Measurements from ENCODE around the gene NCF2.

The NCF2 gene

DNA sequence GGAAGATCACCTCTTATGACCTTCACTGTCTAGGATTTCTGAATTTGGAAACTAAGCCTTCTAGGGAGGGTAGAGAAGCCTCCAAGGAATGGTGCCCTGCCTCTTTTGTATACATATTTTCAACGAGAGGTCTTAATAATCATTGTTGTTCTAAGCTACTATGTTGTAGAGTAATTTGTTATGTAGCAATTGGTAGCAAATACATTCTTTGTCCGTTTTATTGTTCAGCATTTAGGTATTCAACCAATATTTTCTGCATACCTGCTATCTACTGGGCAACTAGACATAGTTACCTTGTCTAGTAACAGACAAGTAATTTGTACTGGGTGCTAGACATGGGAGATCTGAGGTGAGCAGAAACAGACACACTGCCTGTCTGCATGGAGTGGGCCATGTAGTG, 20.8 kb upstream of the NCF2 start:
- no peak for DNase-seq

GRCh38 chr1:183609759-183610452, 19.6 kb upstream of the NCF2 start:
- DNase-seq: no peak

DNA sequence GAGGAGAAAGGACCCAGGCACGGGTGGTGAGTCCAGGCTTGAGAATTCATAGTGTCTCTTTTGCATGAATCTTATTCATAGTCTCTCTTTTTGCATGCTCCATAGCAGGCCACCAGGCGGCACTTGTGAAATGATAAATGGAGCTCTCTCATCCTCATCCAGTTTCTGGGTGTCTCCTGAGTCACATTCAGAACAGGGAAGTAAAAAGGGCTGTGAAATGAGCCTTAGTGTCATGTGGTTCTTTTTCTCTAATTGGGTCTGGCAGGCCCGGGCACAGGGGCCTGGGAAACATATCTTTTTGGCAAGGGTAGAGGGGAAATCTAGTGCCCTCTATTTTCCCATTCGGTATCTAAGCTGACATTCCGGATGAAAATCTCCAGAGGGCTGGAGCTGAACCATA, 19.1 kb upstream of the NCF2 start:
- no peak for DNase-seq

GRCh38 chr1:183607322-183607980, 17.2 kb upstream of the NCF2 start:
- no peak for DNase-seq

GRCh38 chr1:183605904-183606303, 15.6 kb upstream of the NCF2 start:
- DNase-seq: no peak

DNA sequence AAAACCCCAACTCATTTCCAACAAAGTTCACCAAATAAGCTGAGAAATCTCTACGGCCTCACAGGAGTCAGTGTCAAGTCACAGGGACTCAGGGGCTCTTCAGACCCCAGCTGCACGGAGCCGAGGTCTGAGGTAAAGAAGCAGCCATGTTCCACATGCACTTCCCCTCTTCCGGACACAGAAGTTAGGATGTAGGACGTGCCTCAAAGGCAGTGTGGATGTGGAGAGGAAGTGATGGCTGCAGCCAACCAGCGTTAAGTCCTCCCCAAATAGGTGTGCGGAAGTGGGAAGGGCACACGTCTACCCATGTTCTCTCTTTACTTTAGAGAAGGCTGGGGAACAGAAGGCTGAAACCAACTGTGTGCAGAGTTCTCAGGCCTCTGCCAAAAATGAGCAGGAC, 14.6 kb upstream of the NCF2 start:
- DNase-seq: no peak

DNA sequence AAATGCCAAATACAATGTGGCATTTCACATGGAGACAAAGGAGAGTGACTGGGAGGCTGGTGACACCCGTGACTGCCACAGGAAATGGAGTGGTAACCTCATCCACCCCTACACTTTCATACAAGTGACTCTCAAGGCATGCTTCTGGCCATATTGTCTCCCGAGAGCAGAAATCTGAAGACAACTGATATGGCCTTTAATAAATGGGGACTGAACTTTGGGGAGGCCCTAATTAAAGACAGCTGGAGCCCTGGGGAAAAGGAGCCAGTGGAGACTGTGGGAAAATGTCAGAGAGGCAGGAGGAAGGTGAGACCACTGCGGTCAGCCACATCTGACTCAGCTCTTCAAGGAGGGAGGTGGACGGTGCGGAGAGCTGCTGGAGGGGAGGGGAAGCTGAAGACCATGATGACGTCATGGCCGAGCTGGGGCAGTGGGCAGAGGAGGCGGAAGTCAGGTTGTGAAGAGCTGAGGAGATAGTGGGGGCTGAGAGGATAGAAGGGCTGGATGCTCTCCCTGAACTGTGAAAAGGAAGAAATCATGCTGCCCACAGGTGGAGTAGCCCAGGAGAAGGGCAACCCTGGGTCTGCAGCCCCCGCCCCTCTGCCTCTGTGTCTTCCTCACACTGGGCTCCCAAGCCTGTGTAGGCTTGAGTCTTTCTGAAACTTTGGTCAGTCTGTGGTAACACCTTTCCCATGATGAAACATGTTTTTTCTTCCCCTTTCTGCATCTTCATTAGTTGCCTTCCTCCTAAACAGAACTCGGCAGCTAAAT, 14.0 kb upstream of the NCF2 start:
- DNase-seq: no peak

GRCh38 chr1:183602510-183602909, 12.3 kb upstream of the NCF2 start:
- DNase-seq: no peak

- no peak for DNase-seq
Observed at GRCh38 chr1:183600634-183601033, 10.4 kb upstream of the NCF2 start.

GRCh38 chr1:183600136-183600535, 9.9 kb upstream of the NCF2 start:
- no peak for DNase-seq

DNA sequence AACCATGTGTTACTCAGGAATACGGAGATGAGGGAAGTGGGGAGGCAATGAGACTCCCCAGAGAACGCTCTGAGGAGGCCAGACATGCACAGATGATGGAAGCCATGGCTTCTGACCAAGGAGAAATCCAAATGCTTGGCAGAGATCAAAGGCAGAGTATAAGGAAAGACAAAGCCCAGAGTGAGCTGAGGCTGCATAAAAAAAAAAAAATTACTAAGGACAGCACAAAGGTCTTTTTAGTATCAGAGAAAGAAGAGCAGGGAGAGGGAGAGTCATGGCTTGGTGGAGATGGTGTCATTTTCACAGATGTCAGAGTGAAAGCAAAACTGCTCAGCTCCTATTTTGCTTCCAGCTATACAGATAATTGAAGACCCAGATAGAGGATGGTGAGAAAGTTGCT, 8.1 kb upstream of the NCF2 start:
- no peak for DNase-seq

DNA sequence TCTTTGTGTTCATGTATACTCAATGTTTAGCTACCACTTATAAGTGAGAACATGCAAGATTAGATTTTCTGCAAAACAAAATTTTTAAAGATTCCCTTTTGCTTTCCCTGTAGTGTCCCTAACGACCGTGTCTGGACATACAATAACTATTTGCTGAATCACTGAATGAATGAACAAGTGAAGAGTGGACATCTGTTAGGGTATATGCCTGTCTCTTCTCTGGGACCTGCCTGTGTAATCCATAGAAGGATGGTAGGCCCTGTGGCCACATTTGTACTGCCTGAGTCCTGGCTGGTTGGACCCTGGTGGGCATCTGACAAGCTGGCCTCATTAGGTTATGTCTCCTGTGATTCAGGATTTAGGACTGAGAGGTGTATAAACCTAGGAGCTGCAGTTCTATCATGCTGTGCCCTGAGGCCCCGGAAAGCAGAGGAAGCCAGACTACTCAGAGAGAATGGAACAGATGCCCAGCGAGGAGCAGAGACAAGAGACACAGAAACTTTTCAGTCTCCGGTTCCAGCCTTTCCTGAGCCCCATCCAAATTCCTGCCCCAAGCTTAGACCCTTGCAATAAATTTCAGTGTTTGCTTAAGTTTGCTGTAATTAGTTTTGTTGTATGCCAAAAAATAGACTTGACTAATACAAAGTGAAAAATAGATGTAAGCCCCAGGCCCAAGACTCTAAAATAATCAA, 7.5 kb upstream of the NCF2 start:
- DNase-seq: no peak

DNA sequence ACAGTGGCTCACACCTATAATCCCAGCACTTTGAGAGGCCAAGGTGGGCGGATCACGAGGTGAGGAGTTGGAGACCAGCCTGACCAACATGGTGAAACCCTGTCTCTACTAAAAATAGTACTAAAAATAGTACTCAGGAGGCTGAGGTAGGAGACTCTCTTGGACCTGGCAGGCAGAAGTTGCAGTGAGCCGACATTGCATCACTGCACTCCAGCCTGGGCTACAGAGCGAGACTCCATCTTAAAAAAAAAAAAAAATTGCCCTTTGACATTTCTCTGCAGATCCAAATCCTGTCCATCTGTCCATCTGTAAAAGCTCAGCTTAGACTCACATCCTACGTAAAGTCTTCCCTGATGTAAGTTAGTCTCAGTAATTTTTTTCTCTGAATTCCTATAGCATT, 6.2 kb upstream of the NCF2 start:
- DNase-seq: no peak

DNA sequence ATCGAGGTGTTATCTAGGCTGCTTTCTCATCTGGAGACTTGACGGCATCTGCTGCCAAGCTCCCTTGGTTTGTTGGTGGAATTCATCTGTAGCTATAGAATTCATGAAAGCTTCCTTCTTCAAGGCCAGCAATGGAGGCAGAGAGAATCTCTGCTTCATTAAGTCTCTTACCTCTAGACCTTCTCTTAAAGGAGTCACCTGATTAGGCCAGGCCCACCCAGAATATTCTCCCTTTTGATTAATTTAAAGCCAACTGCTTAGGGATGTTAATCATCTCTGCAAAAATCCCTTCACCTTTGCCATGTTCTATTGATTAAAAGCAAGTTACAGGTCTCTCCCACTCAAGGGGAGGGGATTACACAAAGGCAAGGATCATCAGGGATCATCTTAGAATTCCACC, 5.3 kb upstream of the NCF2 start:
- no peak for DNase-seq

- DNase-seq: no peak
Observed at GRCh38 chr1:183593356-183593755, 3.1 kb upstream of the NCF2 start.

GRCh38 chr1:183592733-183593132, 2.5 kb upstream of the NCF2 start:
- DNase-seq: no peak

DNA sequence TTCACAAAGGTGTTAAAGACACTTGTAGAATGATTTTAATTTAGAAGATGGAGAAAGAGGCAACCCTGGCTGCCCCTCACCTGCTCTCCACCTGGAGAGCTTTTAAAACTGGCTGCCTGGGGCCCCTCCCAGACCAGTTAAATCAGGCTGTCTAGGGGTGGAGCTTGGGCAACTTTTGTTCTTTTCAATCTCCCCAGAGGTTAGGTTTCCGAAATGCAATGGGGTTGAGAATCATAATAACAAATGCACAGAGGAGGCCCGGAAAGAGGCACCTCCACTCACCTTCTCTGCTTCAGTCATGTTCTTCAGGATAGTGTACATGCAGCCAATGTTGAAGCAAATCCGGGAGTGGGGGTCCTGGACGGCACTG, 400 bp downstream of the NCF2 start:
- DNase-seq: no peak

GRCh38 chr1:183589384-183589783, 875 bp downstream of the NCF2 start:
- DNase-seq: no peak

DNA sequence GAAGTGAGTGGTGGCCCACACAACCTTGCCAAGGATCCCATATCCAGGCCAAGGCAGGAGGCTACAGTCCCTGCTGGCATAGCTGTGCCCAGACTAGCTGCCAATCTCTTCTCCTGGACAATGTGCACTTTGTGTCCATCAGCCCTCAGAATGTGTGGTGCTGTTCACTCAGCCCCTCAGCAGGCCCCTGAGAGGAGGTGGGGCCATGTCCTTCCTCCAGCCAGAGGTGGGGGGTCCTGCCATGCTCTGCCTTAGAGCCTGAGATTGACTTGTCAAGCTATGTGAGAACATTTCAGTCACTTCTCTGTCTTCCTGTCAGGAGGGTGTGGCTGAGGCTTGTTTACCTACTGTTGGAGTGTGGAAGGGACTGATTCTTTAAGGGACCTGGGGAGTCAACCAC, 1.4 kb downstream of the NCF2 start:
- no peak for DNase-seq

- no peak for DNase-seq
Observed at GRCh38 chr1:183586926-183587325, 3.3 kb downstream of the NCF2 start.

- DNase-seq: no peak
Observed at GRCh38 chr1:183586455-183586854, 3.8 kb downstream of the NCF2 start.

- DNase-seq: no peak
Observed at GRCh38 chr1:183585038-183585437, 5.2 kb downstream of the NCF2 start.

GRCh38 chr1:183584147-183584546, 6.1 kb downstream of the NCF2 start:
- no peak for DNase-seq

DNA sequence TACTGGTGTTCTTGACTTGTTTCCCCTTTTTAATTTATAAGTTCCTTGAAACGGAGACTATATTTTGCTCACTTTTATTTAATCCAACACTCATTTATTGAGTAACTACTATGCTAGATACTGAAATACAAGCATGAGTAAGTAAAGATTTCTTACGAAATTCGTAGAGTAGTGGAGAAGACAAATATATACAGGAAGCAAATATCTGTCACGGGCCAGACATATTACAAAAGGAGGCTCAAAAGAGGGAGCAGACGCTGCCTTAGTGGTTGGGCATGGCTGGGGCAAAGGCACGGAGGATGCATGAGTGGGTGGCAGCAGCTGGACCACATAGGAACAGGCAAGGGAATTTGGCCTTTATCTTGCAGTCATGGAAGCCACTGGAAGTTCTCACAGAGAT, 6.8 kb downstream of the NCF2 start:
- DNase-seq: no peak
